Stomach (tissue), 4 donors: Measurements from ENCODE around the gene CHD1.

ENCODE experiments used
- CTCF ChIP-seq, 7 experiments: fragments of 450-650 bp in 4 of 7; fragments of 200-600 bp in 3 of 7; sonication (generic) in 3 of 7; IDR thresholded peaks; one replicate each; pipeline ENCODE4 v1.5.1; 2016 to 2019; ENCODE audit warnings: antibody characterized with exemption in 7 of 7, control low read depth in 2 of 7, mild to moderate bottlenecking in 1 of 7
- EP300 ChIP-seq: sonication (generic); formaldehyde crosslinking; IDR thresholded peaks from one replicate; pipeline ENCODE4 v1.6.1; 2017; ENCODE audit warnings: antibody characterized with exemption
- POLR2AphosphoS5 ChIP-seq, 3 donors: sonication (generic); formaldehyde crosslinking; IDR thresholded peaks; one replicate each; pipeline ENCODE4 v1.6.1; 2016; ENCODE audit warnings: antibody characterized with exemption in 3 of 3

DNA sequence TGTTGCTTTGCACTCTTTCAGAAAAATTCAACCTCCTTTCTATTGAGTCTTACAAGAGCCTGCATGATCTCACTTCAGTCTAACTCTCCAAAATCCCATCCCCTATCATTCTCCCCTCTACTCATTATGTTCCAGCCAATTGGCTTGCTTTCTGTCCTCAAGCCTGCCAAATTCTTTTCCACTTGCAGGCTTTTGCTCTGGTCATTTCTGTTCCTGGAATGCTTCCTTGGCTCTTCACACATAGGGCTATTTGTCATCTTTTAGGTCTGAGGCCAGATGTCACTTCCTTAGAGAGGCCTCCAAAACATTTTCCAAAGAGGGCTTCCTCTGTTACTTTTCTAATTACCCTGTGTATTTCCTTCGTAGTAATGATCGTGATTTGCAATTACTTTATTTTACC is 11.8 kb upstream of the CHD1 start:
- TF ChIP-seq CTCF (IDR thresholded peaks at IDR 0.05): no peak
- TF ChIP-seq POLR2AphosphoS5 (IDR thresholded peaks at IDR 0.05): no peak
- TF ChIP-seq EP300: no peak
